ENCODE results near the gene ESAM.

- TF ChIP-seq CTCF (IDR thresholded peaks at IDR 0.05) (no peak), POLR2A (IDR thresholded peaks at IDR 0.05) (no peak)
Observed at GRCh38 chr11:124768914-124769313, 6.8 kb upstream of the ESAM start.

All from tibial nerve (tissue), 3 donors.